K562 (cell line): ENCODE results near the gene CDC37. TPM values are rescaled to one million over a fixed set of nuclear protein-coding genes. Genes with fewer than 3 reads are reported as not detected.

ENCODE experiments used
- CBX2 ChIP-seq: fragments of 200-600 bp; sonication (generic); IDR thresholded peaks from one replicate; pipeline ENCODE4 v1.6.1; 2012; ENCODE audit warnings: mild to moderate bottlenecking, low read length, inconsistent platforms; ENCODE audit not compliant: insufficient read depth, poor library complexity, severe bottlenecking
- CC2D1A ChIP-seq: fragments of 450-650 bp; IDR thresholded peaks from 2 replicates; pipeline ENCODE4 v1.6.1; 2017; ENCODE audit warnings: mild to moderate bottlenecking
- CSDE1 ChIP-seq, 2 experiments: fragments of 450-650 bp; IDR thresholded peaks; 2 replicates each; pipeline ENCODE4 v1.6.1; 2016; ENCODE audit warnings: mild to moderate bottlenecking in 1 of 2
- ETV5 ChIP-seq: sonication (generic); formaldehyde crosslinking; IDR thresholded peaks from 2 replicates; pipeline ENCODE4 v1.4.0; 2020; ENCODE audit warnings: low read depth, mild to moderate bottlenecking, missing genetic modification reagents
- HCFC1 ChIP-seq: IDR thresholded peaks from 2 replicates; pipeline ENCODE4 v1.6.1; 2012; ENCODE audit warnings: low read depth, low read length, improper control_type of control experiment
- MEF2D ChIP-seq: conservative IDR thresholded peaks from 2 replicates; pipeline ENCODE4 v1.6.1; 2016; ENCODE audit warnings: low read depth, missing genetic modification characterization, missing compliant biosample characterization
- MIER1 ChIP-seq: fragments of 450-650 bp; IDR thresholded peaks from 2 replicates; pipeline ENCODE4 v1.6.1; 2016; ENCODE audit warnings: antibody characterized with exemption, mild to moderate bottlenecking, low read depth
- POLR2B ChIP-seq: fragments of 450-650 bp; IDR thresholded peaks from 2 replicates; pipeline ENCODE4 v1.6.1; 2018; ENCODE audit warnings: low read depth; ENCODE audit not compliant: partially characterized antibody
- RBM15 ChIP-seq: fragments of 200-400 bp; formaldehyde crosslinking; IDR thresholded peaks from 2 replicates; pipeline ENCODE4 v1.6.1; 2018; ENCODE audit warnings: mild to moderate bottlenecking, low read length, moderate library complexity; ENCODE audit not compliant: insufficient read depth
- RHOXF2B ChIP-seq: fragments of 250-450 bp; sonication (Bioruptor Pico); conservative IDR thresholded peaks from 2 replicates; pipeline ENCODE4 v1.5.1; 2021
- TCF7L2 ChIP-seq: fragments of 150-350 bp; IDR thresholded peaks from 2 replicates; pipeline ENCODE4 v1.6.1; 2016; ENCODE audit warnings: low read depth, mild to moderate bottlenecking, low read length, moderate library complexity
- TRIM24 ChIP-seq, 2 experiments: fragments of 450-650 bp; IDR thresholded peaks; 2 replicates each; pipeline ENCODE4 v1.6.1; 2016
- ZNF583 ChIP-seq: fragments of 250-450 bp; sonication (Bioruptor Pico); IDR thresholded peaks from 2 replicates; pipeline ENCODE4 v1.4.0; 2020
- ZNF707 ChIP-seq: fragments of 250-450 bp; sonication (Bioruptor Pico); conservative IDR thresholded peaks from 2 replicates; pipeline ENCODE4 v1.8.0; 2022; ENCODE audit warnings: inconsistent platforms, mild to moderate bottlenecking, moderate library complexity
- polyA plus RNA-seq, 8 experiments: library from polyadenylated mRNA; depleted of rRNA in 4 of 8; stranded (reverse) in 5 of 8; unstranded in 3 of 8; fragments of >200 nt; fragmentation: Nextera tagmentation in 2 of 8; fragmentation: Illumina TruSeq in 1 of 8; extraction: Ambion mirVana in 2 of 8; extraction: Trizol in 1 of 8; gene quantifications; 2 replicates each; pipeline versions ENCODE4 v1.2.1 to v1.2.3, GENCODE V29; 2011 to 2014; ENCODE audit warnings: inconsistent platforms in 1 of 8, missing spikeins in 1 of 8
- total RNA-seq, 7 experiments: library from RNA; depleted of rRNA in 6 of 7; stranded (reverse); fragments of >200 nt in 6 of 7; fragmentation: Illumina TruSeq in 2 of 7; extraction: Trizol in 2 of 7; gene quantifications; 2 replicates each; pipeline versions ENCODE4 v1.2.1 to v1.2.3, GENCODE V29; 2011 to 2021; ENCODE audit warnings: low replicate concordance in 1 of 7
- TF ChIP-seq, protein P1 (sequence below): sonication (generic); formaldehyde crosslinking; IDR thresholded peaks from 2 replicates; pipeline ENCODE4 v1.8.0; 2022; ENCODE audit warnings: mild to moderate bottlenecking, missing genetic modification reagents
- TF ChIP-seq, protein P2 (sequence below): sonication (generic); formaldehyde crosslinking; IDR thresholded peaks from 2 replicates; pipeline ENCODE4 v1.8.1; 2022; ENCODE audit warnings: missing genetic modification reagents
- TF ChIP-seq, protein P3 (sequence below): sonication (generic); formaldehyde crosslinking; IDR thresholded peaks from 2 replicates; pipeline ENCODE4 v1.8.0; 2022; ENCODE audit warnings: mild to moderate bottlenecking, missing genetic modification reagents
- TF ChIP-seq, protein P4 (sequence below): fragments of 250-450 bp; sonication (Bioruptor Pico); IDR thresholded peaks from 2 replicates; pipeline ENCODE4 v1.8.0; 2022; ENCODE audit warnings: inconsistent platforms
- TF ChIP-seq, protein P5 (sequence below): fragments of 250-450 bp; sonication (Bioruptor Pico); IDR thresholded peaks from 2 replicates; pipeline ENCODE4 v1.8.0; 2022; ENCODE audit warnings: inconsistent platforms, mild to moderate bottlenecking, moderate library complexity, borderline replicate concordance

The CDC37 gene
- total and polyA plus RNA-seq, 9 of the 15 experiments (the other 6 are each of a cell fraction or from before 2014, with no cell fraction given), result 6.6 to 538 (median 227) TPM

DNA sequence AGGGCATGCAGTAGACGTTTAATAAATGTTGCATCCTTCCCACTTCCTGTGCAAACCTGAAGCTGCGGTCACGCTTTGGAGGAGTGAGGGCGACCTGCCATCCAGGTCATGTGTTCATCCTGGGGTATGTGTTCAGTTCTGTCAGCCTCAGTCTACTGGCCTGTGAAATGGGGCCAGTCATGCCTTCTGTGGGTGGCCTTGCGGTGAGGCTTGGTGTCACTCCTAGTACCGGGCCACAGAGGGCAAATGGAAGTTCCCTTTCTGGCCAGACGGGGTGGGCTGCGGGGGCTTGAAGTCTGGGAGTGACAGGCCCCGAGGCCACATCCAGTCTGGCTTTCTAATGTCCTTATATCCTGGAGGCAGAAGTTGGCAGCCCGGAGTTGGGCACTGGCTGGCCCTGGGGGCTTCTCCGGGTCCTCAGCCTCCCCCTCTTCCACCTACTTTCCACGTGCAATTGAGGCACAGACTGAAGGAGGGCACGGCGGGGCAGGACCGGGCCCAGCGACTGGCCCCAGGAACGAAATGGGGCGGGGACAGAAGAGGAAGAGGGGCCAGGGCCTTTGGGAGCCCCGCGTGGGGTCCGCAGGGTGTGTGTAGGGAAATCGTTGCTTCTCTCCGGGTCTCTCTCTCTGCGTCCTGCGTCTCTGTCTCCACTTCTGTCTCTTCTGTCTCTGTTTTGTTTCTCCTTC lies 28.1 kb upstream of the CDC37 start (continued):
- TF ChIP-seq, protein P1, sequence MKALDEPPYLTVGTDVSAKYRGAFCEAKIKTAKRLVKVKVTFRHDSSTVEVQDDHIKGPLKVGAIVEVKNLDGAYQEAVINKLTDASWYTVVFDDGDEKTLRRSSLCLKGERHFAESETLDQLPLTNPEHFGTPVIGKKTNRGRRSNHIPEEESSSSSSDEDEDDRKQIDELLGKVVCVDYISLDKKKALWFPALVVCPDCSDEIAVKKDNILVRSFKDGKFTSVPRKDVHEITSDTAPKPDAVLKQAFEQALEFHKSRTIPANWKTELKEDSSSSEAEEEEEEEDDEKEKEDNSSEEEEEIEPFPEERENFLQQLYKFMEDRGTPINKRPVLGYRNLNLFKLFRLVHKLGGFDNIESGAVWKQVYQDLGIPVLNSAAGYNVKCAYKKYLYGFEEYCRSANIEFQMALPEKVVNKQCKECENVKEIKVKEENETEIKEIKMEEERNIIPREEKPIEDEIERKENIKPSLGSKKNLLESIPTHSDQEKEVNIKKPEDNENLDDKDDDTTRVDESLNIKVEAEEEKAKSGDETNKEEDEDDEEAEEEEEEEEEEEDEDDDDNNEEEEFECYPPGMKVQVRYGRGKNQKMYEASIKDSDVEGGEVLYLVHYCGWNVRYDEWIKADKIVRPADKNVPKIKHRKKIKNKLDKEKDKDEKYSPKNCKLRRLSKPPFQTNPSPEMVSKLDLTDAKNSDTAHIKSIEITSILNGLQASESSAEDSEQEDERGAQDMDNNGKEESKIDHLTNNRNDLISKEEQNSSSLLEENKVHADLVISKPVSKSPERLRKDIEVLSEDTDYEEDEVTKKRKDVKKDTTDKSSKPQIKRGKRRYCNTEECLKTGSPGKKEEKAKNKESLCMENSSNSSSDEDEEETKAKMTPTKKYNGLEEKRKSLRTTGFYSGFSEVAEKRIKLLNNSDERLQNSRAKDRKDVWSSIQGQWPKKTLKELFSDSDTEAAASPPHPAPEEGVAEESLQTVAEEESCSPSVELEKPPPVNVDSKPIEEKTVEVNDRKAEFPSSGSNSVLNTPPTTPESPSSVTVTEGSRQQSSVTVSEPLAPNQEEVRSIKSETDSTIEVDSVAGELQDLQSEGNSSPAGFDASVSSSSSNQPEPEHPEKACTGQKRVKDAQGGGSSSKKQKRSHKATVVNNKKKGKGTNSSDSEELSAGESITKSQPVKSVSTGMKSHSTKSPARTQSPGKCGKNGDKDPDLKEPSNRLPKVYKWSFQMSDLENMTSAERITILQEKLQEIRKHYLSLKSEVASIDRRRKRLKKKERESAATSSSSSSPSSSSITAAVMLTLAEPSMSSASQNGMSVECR (CRISPR knock-in tag), result peak; percentile 80
- TF ChIP-seq ETV5 (0 out of 2 replicates have a peak, but pooled peaks have one; percentile 49), MEF2D (0 out of 2 replicates have a peak, but pooled peaks have one; percentile 42), ZNF583 (CRISPR knock-in tag) (no peak), CSDE1 (IDR thresholded peaks at IDR 0.05) (no peak), HCFC1 (no peak), ZNF707 (no peak), RHOXF2B (CRISPR knock-in tag) (no peak), POLR2B (peak; percentile 28), CC2D1A (peak; percentile 76), TCF7L2 (no peak), RBM15 (no peak), CBX2 (no peak), TRIM24 (IDR thresholded peaks at IDR 0.05) (peak in 1 of 2 experiments; percentile 55; a peak in 1 of 4 replicates), MIER1 (peak; percentile 55; the same call in 1 of the 2 replicates)
- TF ChIP-seq, protein P2, sequence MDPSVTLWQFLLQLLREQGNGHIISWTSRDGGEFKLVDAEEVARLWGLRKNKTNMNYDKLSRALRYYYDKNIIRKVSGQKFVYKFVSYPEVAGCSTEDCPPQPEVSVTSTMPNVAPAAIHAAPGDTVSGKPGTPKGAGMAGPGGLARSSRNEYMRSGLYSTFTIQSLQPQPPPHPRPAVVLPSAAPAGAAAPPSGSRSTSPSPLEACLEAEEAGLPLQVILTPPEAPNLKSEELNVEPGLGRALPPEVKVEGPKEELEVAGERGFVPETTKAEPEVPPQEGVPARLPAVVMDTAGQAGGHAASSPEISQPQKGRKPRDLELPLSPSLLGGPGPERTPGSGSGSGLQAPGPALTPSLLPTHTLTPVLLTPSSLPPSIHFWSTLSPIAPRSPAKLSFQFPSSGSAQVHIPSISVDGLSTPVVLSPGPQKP, result no peak
- TF ChIP-seq, protein P3, sequence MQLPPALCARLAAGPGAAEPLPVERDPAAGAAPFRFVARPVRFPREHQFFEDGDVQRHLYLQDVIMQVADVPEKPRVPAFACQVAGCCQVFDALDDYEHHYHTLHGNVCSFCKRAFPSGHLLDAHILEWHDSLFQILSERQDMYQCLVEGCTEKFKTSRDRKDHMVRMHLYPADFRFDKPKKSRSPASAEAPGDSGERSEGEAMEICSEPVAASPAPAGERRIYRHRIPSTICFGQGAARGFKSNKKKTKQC, result peak; percentile 70
- TF ChIP-seq, protein P4, sequence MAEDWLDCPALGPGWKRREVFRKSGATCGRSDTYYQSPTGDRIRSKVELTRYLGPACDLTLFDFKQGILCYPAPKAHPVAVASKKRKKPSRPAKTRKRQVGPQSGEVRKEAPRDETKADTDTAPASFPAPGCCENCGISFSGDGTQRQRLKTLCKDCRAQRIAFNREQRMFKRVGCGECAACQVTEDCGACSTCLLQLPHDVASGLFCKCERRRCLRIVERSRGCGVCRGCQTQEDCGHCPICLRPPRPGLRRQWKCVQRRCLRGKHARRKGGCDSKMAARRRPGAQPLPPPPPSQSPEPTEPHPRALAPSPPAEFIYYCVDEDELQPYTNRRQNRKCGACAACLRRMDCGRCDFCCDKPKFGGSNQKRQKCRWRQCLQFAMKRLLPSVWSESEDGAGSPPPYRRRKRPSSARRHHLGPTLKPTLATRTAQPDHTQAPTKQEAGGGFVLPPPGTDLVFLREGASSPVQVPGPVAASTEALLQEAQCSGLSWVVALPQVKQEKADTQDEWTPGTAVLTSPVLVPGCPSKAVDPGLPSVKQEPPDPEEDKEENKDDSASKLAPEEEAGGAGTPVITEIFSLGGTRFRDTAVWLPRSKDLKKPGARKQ (CRISPR knock-in tag), result no peak
- TF ChIP-seq, protein P5, sequence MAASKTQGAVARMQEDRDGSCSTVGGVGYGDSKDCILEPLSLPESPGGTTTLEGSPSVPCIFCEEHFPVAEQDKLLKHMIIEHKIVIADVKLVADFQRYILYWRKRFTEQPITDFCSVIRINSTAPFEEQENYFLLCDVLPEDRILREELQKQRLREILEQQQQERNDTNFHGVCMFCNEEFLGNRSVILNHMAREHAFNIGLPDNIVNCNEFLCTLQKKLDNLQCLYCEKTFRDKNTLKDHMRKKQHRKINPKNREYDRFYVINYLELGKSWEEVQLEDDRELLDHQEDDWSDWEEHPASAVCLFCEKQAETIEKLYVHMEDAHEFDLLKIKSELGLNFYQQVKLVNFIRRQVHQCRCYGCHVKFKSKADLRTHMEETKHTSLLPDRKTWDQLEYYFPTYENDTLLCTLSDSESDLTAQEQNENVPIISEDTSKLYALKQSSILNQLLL, result no peak
